GM23338 (cell line): ENCODE data around the gene RNU6-8. TPM values are rescaled to one million over a fixed set of nuclear protein-coding genes. Genes with fewer than 3 reads are reported as not detected.

Experiments
- CREB1 ChIP-seq: fragments of 250-450 bp; sonication (Bioruptor Pico); IDR thresholded peaks from 2 replicates; pipeline ENCODE4 v1.5.0; 2020; ENCODE audit warnings: low read depth, mild to moderate bottlenecking, moderate library complexity
- EZH2 ChIP-seq: fragments of 200-600 bp; sonication (generic); IDR thresholded peaks from one replicate; pipeline ENCODE4 v1.8.0; 2017; ENCODE audit warnings: antibody characterized with exemption, mild to moderate bottlenecking, low read depth; ENCODE audit not compliant: unreplicated experiment
- EZH2phosphoT487 ChIP-seq: fragments of 200-600 bp; sonication (generic); IDR thresholded peaks from one replicate; pipeline ENCODE4 v1.8.1; 2018; ENCODE audit warnings: antibody characterized with exemption; ENCODE audit not compliant: unreplicated experiment
- JUNB ChIP-seq: IDR thresholded peaks from one replicate; pipeline ENCODE4 v1.6.1; 2016; ENCODE audit warnings: antibody characterized with exemption; ENCODE audit not compliant: unreplicated experiment
- POLR2AphosphoS5 ChIP-seq: IDR thresholded peaks from 2 replicates; pipeline ENCODE4 v1.6.1; 2016; ENCODE audit warnings: antibody characterized with exemption, low read depth
- STAT1 ChIP-seq: IDR thresholded peaks from one replicate; pipeline ENCODE4 v1.6.1; 2016; ENCODE audit warnings: antibody characterized with exemption; ENCODE audit not compliant: unreplicated experiment
- ZNF114 ChIP-seq: fragments of 250-450 bp; sonication (Bioruptor Pico); IDR thresholded peaks from 2 replicates; pipeline ENCODE4 v1.5.0; 2020; ENCODE audit warnings: mild to moderate bottlenecking, moderate library complexity
- ZNF331 ChIP-seq: fragments of 250-450 bp; sonication (Bioruptor Pico); IDR thresholded peaks from 2 replicates; pipeline ENCODE4 v1.5.0; 2020; ENCODE audit warnings: low read depth, mild to moderate bottlenecking, moderate library complexity
- polyA plus RNA-seq: library from polyadenylated mRNA; unstranded; fragments of >200 nt; fragmentation: Nextera tagmentation; extraction: Ambion mirVana; gene quantifications from 2 replicates; pipeline ENCODE4 v1.2.1, GENCODE V29; 2016
- total RNA-seq: library from RNA; depleted of rRNA; stranded (reverse); fragments of >200 nt; shearing (Covaris generic); gene quantifications from 2 replicates; pipeline ENCODE4 v1.2.3, GENCODE V29; 2014
- TF ChIP-seq, protein P1 (sequence below): fragments of 250-450 bp; sonication (Bioruptor Pico); IDR thresholded peaks from 2 replicates; pipeline ENCODE4 v1.5.0; 2020; ENCODE audit warnings: mild to moderate bottlenecking, moderate library complexity
- TF ChIP-seq, protein P2 (sequence below), 2 experiments: fragments of 200-600 bp in 1 of 2; sonication (generic) in 1 of 2; conservative IDR thresholded peaks; 2 replicates each; pipeline versions ENCODE4 v1.5.1 to v1.6.1; 2016 to 2017; ENCODE audit warnings: antibody characterized with exemption in 2 of 2, low read depth in 2 of 2, mild to moderate bottlenecking in 2 of 2, moderate library complexity in 1 of 2
- TF ChIP-seq, protein P3 (sequence below): IDR thresholded peaks from one replicate; pipeline ENCODE4 v1.6.1; 2018; ENCODE audit warnings: antibody characterized with exemption; ENCODE audit not compliant: unreplicated experiment

Gene RNU6-8
- total and polyA plus RNA-seq, 2 experiments from 2014 or later = 39.1 TPM; not detected in 1

DNA sequence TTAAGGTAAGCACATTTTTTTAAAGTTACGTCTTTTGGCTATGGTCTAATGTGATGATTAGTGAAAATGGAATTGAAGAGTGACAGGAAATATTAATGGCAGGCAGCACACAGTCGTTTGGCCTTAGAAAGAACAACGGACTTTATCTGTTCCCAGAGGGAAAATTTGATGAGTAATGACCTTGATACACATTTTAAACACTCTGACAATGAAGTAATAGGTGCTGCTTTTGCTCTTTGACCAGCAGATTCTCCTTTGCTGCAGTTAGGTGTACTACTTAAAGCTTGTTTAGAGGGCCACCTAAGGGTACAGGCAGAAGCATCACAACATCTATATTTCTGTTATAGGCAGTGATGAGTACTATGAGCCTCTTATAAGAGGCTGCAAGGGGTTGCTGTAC lies 27.1 kb upstream of the RNU6-8 start (continued):
- TF ChIP-seq, protein P1, sequence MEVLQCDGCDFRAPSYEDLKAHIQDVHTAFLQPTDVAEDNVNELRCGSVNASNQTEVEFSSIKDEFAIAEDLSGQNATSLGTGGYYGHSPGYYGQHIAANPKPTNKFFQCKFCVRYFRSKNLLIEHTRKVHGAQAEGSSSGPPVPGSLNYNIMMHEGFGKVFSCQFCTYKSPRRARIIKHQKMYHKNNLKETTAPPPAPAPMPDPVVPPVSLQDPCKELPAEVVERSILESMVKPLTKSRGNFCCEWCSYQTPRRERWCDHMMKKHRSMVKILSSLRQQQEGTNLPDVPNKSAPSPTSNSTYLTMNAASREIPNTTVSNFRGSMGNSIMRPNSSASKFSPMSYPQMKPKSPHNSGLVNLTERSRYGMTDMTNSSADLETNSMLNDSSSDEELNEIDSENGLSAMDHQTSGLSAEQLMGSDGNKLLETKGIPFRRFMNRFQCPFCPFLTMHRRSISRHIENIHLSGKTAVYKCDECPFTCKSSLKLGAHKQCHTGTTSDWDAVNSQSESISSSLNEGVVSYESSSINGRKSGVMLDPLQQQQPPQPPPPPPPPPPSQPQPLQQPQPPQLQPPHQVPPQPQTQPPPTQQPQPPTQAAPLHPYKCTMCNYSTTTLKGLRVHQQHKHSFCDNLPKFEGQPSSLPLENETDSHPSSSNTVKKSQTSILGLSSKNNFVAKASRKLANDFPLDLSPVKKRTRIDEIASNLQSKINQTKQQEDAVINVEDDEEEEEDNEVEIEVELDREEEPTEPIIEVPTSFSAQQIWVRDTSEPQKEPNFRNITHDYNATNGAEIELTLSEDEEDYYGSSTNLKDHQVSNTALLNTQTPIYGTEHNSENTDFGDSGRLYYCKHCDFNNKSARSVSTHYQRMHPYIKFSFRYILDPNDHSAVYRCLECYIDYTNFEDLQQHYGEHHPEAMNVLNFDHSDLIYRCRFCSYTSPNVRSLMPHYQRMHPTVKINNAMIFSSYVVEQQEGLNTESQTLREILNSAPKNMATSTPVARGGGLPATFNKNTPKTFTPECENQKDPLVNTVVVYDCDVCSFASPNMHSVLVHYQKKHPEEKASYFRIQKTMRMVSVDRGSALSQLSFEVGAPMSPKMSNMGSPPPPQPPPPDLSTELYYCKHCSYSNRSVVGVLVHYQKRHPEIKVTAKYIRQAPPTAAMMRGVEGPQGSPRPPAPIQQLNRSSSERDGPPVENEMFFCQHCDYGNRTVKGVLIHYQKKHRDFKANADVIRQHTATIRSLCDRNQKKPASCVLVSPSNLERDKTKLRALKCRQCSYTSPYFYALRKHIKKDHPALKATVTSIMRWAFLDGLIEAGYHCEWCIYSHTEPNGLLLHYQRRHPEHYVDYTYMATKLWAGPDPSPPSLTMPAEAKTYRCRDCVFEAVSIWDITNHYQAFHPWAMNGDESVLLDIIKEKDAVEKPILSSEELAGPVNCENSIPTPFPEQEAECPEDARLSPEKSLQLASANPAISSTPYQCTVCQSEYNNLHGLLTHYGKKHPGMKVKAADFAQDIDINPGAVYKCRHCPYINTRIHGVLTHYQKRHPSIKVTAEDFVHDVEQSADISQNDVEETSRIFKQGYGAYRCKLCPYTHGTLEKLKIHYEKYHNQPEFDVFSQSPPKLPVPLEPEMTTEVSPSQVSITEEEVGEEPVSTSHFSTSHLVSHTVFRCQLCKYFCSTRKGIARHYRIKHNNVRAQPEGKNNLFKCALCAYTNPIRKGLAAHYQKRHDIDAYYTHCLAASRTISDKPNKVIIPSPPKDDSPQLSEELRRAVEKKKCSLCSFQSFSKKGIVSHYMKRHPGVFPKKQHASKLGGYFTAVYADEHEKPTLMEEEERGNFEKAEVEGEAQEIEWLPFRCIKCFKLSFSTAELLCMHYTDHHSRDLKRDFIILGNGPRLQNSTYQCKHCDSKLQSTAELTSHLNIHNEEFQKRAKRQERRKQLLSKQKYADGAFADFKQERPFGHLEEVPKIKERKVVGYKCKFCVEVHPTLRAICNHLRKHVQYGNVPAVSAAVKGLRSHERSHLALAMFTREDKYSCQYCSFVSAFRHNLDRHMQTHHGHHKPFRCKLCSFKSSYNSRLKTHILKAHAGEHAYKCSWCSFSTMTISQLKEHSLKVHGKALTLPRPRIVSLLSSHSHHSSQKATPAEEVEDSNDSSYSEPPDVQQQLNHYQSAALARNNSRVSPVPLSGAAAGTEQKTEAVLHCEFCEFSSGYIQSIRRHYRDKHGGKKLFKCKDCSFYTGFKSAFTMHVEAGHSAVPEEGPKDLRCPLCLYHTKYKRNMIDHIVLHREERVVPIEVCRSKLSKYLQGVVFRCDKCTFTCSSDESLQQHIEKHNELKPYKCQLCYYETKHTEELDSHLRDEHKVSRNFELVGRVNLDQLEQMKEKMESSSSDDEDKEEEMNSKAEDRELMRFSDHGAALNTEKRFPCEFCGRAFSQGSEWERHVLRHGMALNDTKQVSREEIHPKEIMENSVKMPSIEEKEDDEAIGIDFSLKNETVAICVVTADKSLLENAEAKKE (CRISPR knock-in tag) = no peak
- TF ChIP-seq EZH2 (no peak), EZH2phosphoT487 (no peak), CREB1 (CRISPR knock-in tag) (no peak), POLR2AphosphoS5 (no peak), STAT1 (no peak), JUNB (no peak), ZNF114 (CRISPR knock-in tag) (no peak), ZNF331 (no peak)
- TF ChIP-seq, protein P2, sequence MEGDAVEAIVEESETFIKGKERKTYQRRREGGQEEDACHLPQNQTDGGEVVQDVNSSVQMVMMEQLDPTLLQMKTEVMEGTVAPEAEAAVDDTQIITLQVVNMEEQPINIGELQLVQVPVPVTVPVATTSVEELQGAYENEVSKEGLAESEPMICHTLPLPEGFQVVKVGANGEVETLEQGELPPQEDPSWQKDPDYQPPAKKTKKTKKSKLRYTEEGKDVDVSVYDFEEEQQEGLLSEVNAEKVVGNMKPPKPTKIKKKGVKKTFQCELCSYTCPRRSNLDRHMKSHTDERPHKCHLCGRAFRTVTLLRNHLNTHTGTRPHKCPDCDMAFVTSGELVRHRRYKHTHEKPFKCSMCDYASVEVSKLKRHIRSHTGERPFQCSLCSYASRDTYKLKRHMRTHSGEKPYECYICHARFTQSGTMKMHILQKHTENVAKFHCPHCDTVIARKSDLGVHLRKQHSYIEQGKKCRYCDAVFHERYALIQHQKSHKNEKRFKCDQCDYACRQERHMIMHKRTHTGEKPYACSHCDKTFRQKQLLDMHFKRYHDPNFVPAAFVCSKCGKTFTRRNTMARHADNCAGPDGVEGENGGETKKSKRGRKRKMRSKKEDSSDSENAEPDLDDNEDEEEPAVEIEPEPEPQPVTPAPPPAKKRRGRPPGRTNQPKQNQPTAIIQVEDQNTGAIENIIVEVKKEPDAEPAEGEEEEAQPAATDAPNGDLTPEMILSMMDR (conservative IDR thresholded peaks at IDR 0.05; ENCODE audit: low read depth in 2 of 2) = no peak; a peak in 1 of 4 replicates
- TF ChIP-seq, protein P3, sequence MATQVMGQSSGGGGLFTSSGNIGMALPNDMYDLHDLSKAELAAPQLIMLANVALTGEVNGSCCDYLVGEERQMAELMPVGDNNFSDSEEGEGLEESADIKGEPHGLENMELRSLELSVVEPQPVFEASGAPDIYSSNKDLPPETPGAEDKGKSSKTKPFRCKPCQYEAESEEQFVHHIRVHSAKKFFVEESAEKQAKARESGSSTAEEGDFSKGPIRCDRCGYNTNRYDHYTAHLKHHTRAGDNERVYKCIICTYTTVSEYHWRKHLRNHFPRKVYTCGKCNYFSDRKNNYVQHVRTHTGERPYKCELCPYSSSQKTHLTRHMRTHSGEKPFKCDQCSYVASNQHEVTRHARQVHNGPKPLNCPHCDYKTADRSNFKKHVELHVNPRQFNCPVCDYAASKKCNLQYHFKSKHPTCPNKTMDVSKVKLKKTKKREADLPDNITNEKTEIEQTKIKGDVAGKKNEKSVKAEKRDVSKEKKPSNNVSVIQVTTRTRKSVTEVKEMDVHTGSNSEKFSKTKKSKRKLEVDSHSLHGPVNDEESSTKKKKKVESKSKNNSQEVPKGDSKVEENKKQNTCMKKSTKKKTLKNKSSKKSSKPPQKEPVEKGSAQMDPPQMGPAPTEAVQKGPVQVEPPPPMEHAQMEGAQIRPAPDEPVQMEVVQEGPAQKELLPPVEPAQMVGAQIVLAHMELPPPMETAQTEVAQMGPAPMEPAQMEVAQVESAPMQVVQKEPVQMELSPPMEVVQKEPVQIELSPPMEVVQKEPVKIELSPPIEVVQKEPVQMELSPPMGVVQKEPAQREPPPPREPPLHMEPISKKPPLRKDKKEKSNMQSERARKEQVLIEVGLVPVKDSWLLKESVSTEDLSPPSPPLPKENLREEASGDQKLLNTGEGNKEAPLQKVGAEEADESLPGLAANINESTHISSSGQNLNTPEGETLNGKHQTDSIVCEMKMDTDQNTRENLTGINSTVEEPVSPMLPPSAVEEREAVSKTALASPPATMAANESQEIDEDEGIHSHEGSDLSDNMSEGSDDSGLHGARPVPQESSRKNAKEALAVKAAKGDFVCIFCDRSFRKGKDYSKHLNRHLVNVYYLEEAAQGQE = no peak
